Activated T-helper 2 cell treated with anti-CD3 and anti-CD28 coated beads, Interferon-gamma antibody, Interleukin-2, Interleukin-4, amounts not matched to agents 10 μg/mL and 5 μg/mL and 100 μg/mL, durations not matched to agents 14 hours and 24 hours and 36 hours (primary cell): Measurements from ENCODE around the gene SSH3. TPM values are rescaled to one million over a fixed set of nuclear protein-coding genes. Genes with fewer than 3 reads are reported as not detected.

Source experiments
- DNase-seq: peaks from one replicate; pipeline ENCODE4 v3.0.0; 2021; ENCODE audit warnings: low spot score
- H3K27ac Mint-ChIP-seq: one replicate; pipeline ENCODE4 v1.8.0; 2021; ENCODE audit warnings: mixed read lengths
- H3K27me3 Mint-ChIP-seq: one replicate; pipeline ENCODE4 v1.8.0; 2021; ENCODE audit warnings: low read depth, mixed read lengths
- H3K36me3 Mint-ChIP-seq: one replicate; pipeline ENCODE4 v1.8.0; 2021; ENCODE audit warnings: low read depth, mixed read lengths
- H3K4me1 Mint-ChIP-seq: one replicate; pipeline ENCODE4 v1.8.0; 2021; ENCODE audit warnings: low read depth, mixed read lengths
- H3K4me3 Mint-ChIP-seq: one replicate; pipeline ENCODE4 v1.8.0; 2021; ENCODE audit warnings: low read depth, mild to moderate bottlenecking, moderate library complexity, mixed read lengths
- H3K9me3 Mint-ChIP-seq: one replicate; pipeline ENCODE4 v1.8.0; 2021; ENCODE audit warnings: mixed read lengths
- intact Hi-C: fragments of 100-400 bp; cut with micrococcal nuclease; formaldehyde crosslinking; loops from one replicate; pipeline ENCODE4 v1.15.1; 2023
- total RNA-seq: library from RNA; stranded (reverse); gene quantifications from 2 replicates; pipeline ENCODE4 v1.2.3, GENCODE V29; 2022

SSH3 gene
- total RNA-seq, 1 donor from 2014 or later = 16.2 TPM

DNA sequence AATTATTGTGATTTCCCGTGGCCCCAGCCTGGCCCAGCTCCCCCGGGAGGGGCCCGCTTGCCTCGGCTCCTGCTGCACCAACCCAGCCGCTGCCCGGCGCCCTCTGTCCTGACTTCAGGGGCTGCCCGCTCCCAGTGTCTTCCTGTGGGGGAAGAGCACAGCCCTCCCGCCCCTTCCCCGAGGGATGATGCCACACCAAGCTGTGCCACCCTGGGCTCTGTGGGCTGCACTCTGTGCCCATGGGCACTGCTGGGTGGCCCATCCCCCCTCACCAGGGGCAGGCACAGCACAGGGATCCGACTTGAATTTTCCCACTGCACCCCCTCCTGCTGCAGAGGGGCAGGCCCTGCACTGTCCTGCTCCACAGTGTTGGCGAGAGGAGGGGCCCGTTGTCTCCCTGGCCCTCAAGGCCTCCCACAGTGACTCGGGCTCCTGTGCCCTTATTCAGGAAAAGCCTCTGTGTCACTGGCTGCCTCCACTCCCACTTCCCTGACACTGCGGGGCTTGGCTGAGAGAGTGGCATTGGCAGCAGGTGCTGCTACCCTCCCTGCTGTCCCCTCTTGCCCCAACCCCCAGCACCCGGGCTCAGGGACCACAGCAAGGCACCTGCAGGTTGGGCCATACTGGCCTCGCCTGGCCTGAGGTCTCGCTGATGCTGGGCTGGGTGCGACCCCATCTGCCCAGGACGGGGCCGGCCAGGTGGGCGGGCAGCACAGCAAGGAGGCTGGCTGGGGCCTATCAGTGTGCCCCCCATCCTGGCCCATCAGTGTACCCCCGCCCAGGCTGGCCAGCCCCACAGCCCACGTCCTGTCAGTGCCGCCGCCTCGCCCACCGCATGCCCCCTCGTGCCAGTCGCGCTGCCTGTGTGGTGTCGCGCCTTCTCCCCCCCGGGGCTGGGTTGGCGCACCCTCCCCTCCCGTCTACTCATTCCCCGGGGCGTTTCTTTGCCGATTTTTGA lies 17.5 kb upstream of the SSH3 start:
- H3K27ac Mint-ChIP-seq = peak overlapping the region; percentile 96
- H3K27me3 Mint-ChIP-seq = no peaks in the 10 kb centered on the region
- peaks cover 34% of the 10 kb centered on the region for H3K4me1 Mint-ChIP-seq
- intact Hi-C loops = loop anchor here (5.0 kb wide), 2 partner anchors 196 to 221 kb away; partner anchors contain the start of genes AIP, CDK2AP2 and PITPNM1
- peaks cover 72% of the 10 kb centered on the region for H3K36me3 Mint-ChIP-seq
- no peaks in the 10 kb centered on the region for H3K9me3 Mint-ChIP-seq
- H3K4me3 Mint-ChIP-seq = peak overlapping the region; percentile 81
- no peak for DNase-seq

DNA sequence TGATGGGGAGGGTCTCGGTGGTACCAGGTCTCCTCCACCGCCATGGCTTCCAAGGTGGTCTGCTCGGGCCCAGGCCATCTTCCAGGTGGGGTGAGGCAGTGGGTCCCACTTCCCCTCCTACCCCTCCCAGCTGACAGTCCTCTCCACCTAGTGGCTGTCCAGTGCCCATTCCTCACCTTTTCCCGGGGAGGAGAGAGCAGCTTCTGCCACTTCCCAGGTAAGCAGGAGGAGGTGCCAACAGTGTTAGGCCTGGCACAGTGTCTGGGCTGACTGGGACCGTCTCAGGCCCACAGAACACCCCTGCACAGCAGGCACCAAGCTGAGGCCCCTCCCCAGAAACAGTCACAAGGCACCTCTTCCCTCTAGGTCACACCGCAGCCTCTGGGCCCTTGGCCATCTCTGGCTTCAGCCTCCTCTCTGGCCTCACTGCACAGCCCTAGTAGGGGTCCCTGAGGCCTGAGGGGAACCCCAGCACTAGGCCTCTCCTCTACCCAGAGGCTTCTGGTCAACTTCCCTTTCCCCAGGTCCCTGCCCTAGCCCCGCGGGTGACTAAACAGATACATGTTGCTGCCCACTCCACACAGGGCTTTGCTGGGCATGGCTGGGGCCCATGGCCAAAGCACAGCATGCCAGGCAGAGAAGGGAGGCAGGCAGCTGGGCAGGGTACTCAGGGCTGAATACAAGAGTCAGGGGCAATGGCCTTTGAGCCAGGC lies 16.6 kb upstream of the SSH3 start:
- Mint-ChIP-seq H3K27ac (peak overlapping the region; percentile 96), H3K9me3 (no peaks in the 10 kb centered on the region), H3K36me3 (peaks cover 70% of the 10 kb centered on the region), H3K4me3 (peak overlapping the region; percentile 81), H3K27me3 (no peaks in the 10 kb centered on the region), H3K4me1 (peaks cover 35% of the 10 kb centered on the region)
- no peak for DNase-seq
- intact Hi-C loops = loop anchor here (5.0 kb wide), 2 partner anchors 196 to 221 kb away; partner anchors contain the start of genes AIP, CDK2AP2 and PITPNM1

DNA sequence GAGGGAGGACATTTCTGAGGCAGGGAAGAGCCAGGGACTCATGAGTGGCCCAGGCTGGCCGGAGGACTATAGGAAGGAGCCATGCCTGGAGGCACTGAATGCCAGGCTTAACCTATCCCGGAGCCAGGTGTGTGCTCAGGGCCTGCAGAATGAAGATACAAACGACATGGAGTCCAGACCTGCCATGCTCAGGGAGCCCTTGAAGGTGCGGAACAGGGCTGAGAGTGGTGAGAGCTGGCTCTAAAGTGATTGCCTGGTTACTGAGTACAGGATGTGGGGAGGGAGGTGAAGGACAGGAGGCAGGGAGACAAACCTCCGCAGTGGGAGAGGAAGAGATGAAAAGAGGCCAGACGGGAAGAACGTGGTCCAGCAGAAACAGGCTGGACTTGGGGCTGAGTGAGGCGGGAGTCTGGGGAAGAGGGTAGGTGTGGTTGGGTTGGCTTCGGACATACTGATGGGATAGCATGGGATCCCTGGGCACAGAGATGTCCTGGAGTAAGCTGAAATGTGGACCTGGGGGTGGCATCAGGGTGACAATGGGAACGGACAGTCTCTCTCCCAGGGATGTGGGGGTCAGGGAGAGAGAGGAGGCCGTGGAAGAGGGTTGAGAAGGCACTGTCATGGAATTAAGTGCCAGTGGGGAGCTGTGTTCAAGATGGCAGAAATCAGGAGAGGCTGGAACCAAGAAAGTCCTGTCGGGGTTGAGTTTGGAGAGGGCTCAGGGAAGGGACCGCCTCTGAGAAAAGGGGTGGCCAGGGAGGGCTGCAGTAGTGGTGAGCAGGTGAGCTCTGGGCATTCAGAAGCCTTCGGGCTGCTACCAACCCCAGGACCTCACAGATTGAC lies 15.8 kb upstream of the SSH3 start:
- peak; percentile 54 for DNase-seq
- intact Hi-C loops = loop anchor here (1.0 to 5.0 kb wide), 5 partner anchors 10 to 220 kb away; partner anchors contain the start of genes AIP, CDK2AP2 and PITPNM1
- no peaks in the 10 kb centered on the region for H3K27me3 Mint-ChIP-seq
- H3K9me3 Mint-ChIP-seq = no peaks in the 10 kb centered on the region
- H3K4me3 Mint-ChIP-seq = peak overlapping the region; percentile 81
- peak overlapping the region; percentile 96 for H3K27ac Mint-ChIP-seq
- peaks cover 39% of the 10 kb centered on the region for H3K4me1 Mint-ChIP-seq
- peaks cover 70% of the 10 kb centered on the region for H3K36me3 Mint-ChIP-seq

DNA sequence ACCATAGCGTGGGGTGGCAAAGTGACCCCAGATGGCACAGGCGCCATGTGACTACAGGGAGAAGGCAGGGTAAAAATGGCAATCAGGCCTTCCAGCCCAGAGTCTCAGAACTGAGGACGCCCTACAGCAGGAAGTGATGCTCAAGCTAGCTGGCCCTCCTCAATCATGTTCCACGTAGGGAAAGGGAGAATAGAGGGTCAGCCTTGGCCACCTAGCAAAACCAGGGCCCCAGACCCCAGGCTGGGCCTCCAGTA lies 15.2 kb upstream of the SSH3 start:
- Mint-ChIP-seq H3K36me3 (peaks cover 70% of the 10 kb centered on the region), H3K27ac (peak overlapping the region; percentile 96), H3K4me3 (peak overlapping the region; percentile 81), H3K4me1 (peaks cover 43% of the 10 kb centered on the region), H3K27me3 (no peaks in the 10 kb centered on the region), H3K9me3 (no peaks in the 10 kb centered on the region)
- DNase-seq = no peak
- intact Hi-C loops = loop anchor here (1.0 to 5.0 kb wide), 5 partner anchors 11 to 219 kb away; partner anchors contain the start of genes AIP, CDK2AP2 and PITPNM1

DNA sequence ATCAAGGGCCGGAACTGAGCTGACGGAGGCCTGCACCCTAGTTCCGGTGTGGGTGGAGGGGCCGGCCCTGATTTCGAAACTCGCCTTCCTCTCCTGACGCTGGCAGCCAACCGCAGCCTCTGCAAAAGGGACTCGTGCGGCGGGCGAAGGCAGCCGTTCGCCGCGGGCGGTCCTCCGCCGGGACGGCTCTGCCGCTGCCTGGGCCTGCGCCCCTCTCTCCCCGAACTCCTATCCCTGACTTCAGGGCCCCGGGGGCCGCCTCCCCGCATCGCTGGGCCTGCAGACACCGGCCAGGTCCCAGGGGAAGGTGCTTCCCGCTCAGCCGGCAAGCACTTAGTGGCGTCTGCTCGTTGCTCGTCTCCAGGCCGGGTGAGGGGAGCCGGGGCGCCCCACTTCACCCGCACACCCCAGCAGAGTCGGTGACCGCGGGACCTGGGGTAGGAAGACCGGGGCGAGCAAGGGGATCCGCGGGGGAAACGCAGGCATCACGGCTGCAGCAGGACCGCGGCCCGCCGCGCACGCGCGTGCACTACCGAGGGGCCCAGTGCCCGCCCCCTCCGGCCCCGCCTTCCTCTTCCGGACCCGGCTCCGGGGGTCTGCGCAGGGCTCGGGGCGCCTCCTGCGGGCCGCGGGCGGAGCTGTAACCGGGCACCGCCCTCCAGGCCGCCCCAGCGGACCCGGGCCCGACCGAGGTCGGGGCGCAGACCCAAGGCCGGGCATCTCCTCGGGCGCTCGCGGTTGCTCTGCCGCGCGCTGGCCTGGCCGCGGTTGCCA lies 14.7 kb upstream of the SSH3 start:
- peaks cover 44% of the 10 kb centered on the region for H3K4me1 Mint-ChIP-seq
- peaks cover 68% of the 10 kb centered on the region for H3K36me3 Mint-ChIP-seq
- H3K27me3 Mint-ChIP-seq = no peaks in the 10 kb centered on the region
- peak; percentile 89 for DNase-seq
- intact Hi-C loops = loop anchor here (1.0 to 5.0 kb wide), 5 partner anchors 11 to 219 kb away; partner anchors contain the start of genes AIP, CDK2AP2 and PITPNM1
- H3K27ac Mint-ChIP-seq = peak overlapping the region; percentile 96
- peak overlapping the region; percentile 81 for H3K4me3 Mint-ChIP-seq
- no peaks in the 10 kb centered on the region for H3K9me3 Mint-ChIP-seq

DNA sequence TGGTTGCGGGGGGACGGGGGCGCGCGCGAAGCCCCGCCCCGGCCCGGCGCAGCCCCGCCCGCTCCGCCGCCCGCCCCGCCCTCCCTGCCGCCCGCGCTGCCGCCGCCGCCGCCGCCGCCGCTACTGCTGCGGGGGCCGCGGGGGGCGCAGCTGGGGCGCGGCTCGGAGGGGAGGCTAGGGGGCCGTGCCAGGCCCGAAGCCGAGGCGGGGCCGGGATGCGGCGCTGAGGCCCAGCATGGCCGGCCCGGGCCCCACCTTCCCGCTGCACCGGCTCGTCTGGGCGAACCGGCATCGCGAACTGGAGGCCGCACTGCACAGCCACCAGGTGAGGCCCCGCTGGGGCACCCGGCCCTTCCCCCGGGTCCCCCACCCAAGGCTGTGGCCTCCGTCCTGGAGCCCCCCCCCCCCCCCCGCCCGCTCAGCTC lies 14.1 kb upstream of the SSH3 start, which contains the start of gene ANKRD13D:
TSS of gene ANKRD13D (plus strand) at position 78 of the 425 bp plus-strand sequence. CDS start at position 236, 158 bp downstream.
- no peaks in the 10 kb centered on the region for H3K27me3 Mint-ChIP-seq
- H3K27ac Mint-ChIP-seq = peak within 1 kb of the TSS; percentile 96
- peak within 1 kb of the TSS; percentile 92 for H3K4me3 Mint-ChIP-seq
- intact Hi-C loops = loop anchor here (5.0 kb wide), 2 partner anchors 193 to 218 kb away; partner anchors contain the start of genes AIP, CDK2AP2 and PITPNM1
- peaks cover 46% of the 10 kb centered on the region for H3K4me1 Mint-ChIP-seq
- DNase-seq = no peak
- H3K36me3 Mint-ChIP-seq = peaks cover 69% of the 10 kb centered on the region
- no peaks in the 10 kb centered on the region for H3K9me3 Mint-ChIP-seq

DNA sequence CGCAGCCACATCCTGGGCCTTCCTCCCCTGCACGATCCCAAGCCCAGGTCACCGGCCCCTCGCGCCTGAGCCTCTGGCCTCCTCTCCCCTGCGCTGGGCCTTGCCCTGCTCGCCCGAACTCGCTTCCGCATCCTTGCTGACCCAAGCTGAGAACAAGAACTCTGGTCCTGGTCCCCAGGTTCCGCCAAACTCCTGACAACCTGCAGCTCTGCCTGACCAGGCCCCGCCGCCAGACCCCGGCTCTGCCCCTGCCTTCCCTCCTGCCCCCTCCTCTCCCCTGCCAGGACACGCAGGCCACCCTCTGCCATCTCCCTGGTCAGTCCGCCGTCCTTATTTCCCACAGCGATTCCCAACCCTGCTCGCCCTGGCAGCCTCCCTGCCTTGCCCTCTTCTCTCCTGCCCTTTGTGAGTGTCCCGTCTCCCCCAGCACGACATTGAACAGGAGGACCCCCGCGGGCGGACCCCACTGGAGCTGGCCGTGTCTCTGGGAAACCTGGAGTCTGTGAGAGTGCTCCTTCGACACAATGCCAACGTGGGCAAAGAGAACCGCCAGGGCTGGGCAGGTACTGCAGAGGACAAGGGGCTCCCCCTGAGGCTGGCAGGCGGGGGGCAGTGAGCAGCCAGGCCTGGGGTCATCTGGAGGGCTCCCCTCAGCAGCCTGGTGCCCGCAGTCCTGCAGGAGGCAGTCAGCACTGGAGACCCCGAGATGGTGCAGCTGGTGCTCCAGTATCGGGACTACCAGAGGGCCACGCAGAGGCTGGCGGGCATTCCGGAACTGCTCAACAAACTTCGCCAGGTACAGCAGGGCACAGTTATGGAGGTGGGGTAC lies 13.5 kb upstream of the SSH3 start:
- Mint-ChIP-seq H3K27me3 (no peaks in the 10 kb centered on the region), H3K4me3 (peak overlapping the region; percentile 92), H3K9me3 (no peaks in the 10 kb centered on the region), H3K4me1 (peaks cover 46% of the 10 kb centered on the region), H3K27ac (peak overlapping the region; percentile 87), H3K36me3 (peaks cover 75% of the 10 kb centered on the region)
- DNase-seq = no peak
- intact Hi-C loops = loop anchor here (5.0 kb wide), 2 partner anchors 192 to 217 kb away; partner anchors contain the start of genes AIP, CDK2AP2 and PITPNM1

DNA sequence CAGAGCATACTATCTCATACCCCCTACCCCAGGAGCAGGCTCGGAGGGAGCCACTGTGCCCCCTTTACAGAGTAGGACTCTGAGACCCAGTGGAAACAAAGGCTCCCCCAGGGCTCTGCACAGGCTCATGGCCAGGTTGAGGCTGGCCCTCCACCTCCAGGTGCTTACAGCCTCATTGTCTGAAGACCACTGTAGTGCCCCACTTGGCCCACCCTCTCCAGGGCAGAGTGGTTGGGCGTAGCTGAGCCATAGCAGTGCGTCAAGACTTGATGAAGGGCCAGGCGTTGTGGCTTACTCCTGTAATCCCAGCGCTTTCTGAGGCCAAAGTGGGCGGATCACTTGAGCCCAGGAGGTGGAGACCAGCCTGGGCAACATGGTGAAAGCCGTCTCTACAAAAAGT lies 12.5 kb upstream of the SSH3 start:
- no peak for DNase-seq
- peaks cover 76% of the 10 kb centered on the region for H3K36me3 Mint-ChIP-seq
- intact Hi-C loops = no loop called here
- peaks cover 46% of the 10 kb centered on the region for H3K4me1 Mint-ChIP-seq
- H3K27ac Mint-ChIP-seq = no peak overlapping the region
- H3K4me3 Mint-ChIP-seq = peak overlapping the region; percentile 92
- no peaks in the 10 kb centered on the region for H3K27me3 Mint-ChIP-seq
- peaks cover 4% of the 10 kb centered on the region for H3K9me3 Mint-ChIP-seq

DNA sequence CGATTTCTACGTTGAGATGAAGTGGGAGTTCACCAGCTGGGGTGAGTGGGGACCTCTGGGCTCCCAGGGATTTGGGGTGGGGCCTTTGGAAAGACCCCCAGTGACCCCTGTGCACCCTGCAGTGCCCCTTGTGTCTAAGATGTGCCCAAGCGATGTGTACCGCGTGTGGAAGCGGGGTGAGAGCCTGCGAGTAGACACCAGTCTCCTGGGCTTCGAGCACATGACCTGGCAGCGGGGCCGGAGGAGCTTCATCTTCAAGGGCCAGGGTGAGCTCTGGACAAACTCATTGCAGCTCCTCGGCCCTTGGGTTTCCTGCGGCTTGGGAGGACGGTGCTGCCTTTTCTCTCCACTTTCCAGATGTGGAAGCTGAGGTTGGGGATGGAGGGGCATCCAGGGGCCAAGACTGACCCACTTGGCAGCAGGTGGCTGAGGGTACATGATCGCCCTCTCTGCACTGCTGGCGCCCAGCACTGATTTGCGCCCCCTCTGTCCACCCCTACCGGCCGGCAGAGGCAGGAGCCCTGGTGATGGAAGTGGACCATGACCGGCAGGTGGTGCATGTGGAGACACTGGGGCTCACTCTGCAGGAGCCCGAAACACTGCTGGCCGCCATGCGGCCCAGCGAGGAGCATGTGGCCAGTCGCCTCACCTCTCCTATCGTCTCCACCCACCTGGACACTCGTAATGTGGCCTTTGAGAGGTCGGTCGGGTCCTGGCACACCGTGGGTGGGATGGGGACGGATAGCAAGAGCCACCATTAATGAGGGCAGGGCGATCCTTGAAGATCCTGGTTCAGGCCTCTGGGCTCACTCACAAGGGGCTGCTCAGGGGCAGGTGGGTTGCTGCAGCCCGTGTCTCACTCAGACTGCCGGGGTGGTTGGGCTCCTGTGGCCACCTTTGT lies 11.6 kb upstream of the SSH3 start:
- intact Hi-C loops = no loop called here
- H3K27ac Mint-ChIP-seq = no peak overlapping the region
- H3K27me3 Mint-ChIP-seq = no peaks in the 10 kb centered on the region
- peaks cover 14% of the 10 kb centered on the region for H3K9me3 Mint-ChIP-seq
- H3K4me1 Mint-ChIP-seq = peaks cover 40% of the 10 kb centered on the region
- peak overlapping the region; percentile 8 for H3K4me3 Mint-ChIP-seq
- no peak for DNase-seq
- peaks cover 79% of the 10 kb centered on the region for H3K36me3 Mint-ChIP-seq

DNA sequence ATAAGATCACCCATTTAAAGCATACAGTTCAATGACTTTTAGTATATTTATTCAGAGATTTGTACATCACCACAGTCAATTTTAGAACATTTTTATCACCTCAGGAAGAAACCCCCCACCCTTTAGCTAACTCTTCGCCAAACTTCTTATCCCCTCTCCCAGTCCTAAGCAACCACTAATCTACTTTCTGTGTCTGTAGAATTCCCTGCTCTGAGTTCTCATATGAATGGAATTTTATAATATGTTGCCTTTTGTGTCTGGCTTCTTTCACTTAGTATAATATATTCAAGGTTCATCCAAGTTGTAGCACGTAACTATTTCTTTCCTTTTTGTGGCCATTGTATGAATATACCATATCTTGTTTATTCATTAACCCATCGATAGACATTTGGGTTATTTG lies 10.7 kb upstream of the SSH3 start:
- peak overlapping the region; percentile 24 for H3K4me3 Mint-ChIP-seq
- H3K27ac Mint-ChIP-seq = peak overlapping the region; percentile 53
- intact Hi-C loops = no loop called here
- no peak for DNase-seq
- peaks cover 30% of the 10 kb centered on the region for H3K4me1 Mint-ChIP-seq
- H3K27me3 Mint-ChIP-seq = no peaks in the 10 kb centered on the region
- peaks cover 18% of the 10 kb centered on the region for H3K9me3 Mint-ChIP-seq
- peaks cover 79% of the 10 kb centered on the region for H3K36me3 Mint-ChIP-seq
